AG08395 (cell line): Measurements from ENCODE around the gene GBX1.

Source experiments
- DNase-seq: peaks from one replicate; pipeline ENCODE4 v3.0.0; 2012; ENCODE audit warnings: mixed read lengths, low spot score

Gene GBX1

DNA sequence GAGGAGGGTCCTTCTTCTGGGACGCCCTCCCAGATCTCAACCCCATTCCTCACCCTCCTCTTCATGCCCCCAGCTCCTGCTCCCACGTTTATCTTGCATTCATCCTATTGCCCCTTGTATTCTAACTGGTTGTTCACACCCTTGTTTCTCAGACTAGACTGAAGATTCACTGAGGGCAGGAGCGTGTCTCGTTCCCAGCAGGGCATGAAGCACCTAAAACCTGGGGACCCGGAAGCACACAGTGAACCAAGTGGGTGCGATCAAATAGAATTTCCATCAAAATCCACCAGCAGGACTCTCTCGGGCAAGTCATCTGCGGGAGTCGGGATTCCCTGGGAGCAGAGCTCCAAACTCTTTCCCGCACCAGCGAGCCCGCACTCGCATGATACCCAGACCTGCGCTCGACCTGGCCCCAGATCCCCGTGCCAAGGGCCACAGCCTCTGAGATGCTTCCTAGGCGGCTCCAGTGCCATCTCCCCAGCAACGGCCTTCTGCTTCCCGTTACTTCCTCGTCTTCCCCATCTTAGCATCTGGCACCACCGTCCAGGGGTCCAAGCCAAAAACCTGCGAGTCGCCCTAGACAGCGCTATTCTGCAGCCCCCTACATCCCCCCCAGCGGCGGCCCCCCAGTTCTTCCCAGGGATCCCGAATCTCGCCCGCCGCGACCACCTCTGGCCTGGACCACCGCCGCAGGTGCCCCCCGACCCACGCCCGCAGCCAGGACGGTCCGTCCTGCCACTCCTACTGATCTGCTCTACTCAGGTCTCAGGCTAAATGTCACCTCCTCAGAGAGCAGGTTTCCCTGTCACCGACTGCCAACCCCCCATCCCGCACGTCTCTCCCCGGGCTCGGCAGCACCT, 6.1 kb upstream of the GBX1 start:
- no peak for DNase-seq

DNA sequence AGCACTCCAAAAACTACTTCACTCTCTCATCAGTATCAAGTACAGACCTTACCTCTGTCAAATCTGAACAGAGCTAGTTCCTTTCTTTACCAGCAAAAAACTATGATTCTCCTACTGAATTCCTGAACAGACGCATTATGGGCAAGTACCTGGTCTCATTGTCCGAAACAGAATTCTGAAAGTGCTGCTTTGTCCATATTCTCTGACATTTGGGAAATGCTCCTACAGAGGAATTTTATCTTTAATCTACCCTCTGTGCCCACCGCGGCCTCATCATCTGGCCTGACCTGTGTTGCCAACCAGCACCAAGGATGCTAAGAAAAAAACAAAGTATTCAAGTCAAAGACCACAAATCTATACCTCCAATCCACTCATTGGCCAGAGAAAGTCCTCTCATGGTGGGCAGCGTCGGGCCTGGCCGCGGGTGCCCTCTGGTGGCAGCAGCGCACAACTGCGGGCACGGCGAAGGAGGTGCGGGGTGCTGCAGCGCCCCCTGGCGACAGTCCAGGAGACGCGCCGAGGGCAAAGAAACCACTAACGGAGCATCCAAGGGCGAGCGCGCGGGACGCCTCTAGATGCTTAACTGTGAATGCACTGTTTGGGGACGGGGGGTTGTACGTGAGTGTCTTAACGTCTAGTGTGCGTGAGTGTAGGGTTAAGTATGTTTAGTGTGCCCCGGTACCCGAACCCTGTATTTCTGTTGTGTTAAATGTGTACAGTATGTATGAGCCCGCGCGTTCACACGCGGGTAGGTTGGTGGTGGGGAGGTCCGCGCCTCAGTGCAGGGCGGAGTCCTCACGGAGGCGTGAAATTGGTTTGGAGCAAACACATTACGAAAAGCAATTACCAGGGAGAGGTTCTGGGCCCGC, 5.0 kb upstream of the GBX1 start:
- DNase-seq = peak; percentile 91

DNA sequence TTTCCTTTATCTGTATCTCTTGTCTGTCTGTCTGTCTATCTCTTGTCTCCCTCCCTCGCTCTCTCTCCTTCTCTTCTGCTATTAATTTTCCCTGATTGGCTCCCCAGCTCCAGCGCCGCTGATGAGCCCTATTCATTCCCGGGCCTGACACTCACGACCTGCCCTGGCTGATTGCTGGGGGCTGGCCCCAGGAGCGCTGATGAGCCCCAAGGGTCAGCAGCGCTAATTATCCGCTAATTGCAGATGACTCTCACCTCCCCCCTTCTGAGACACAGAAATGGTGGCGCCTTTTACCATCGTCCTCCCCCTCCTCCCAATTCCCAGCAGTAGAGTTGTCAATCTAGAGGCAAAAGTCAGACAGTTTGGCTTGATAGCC, 1.3 kb upstream of the GBX1 start:
- DNase-seq = no peak

DNA sequence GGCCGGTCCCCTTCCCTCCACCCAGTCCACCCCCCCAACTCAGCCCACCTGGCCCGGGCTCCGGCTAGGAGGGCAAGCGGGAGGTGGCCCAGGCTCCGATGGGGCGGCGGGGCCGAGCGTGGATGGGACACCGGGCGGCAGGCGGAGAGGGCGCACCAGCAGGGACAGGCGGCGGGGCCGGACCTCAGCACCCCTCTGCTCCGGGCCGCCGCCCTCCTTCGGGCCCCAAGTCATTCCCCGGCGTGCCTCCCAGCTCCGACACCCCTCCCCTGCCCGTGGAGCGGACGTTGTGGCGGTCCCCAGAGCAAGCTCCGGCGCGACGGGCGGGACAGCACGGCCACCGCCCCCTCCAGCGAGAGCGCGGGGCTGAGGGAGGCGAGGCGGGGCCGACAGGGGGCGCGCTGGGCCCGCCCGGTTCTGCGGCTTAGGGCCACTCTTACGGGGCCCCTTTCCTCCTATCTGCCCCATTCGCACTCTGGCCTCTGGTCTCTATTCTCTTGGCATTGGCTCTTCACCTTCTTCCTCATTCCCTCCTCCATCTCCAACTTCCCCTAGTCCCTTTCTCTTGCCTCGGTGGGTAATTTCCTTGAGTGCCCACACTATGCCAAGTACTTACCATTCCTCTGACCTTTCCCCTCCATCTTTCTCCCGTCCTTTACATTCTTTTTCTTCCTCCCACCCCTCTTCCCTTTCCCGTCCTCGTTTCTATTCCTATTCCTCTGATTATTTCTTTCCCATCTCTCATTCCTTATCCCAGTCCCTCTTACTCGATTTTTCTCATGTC, 701 bp upstream of the GBX1 start:
- DNase-seq = peak; percentile 23

DNA sequence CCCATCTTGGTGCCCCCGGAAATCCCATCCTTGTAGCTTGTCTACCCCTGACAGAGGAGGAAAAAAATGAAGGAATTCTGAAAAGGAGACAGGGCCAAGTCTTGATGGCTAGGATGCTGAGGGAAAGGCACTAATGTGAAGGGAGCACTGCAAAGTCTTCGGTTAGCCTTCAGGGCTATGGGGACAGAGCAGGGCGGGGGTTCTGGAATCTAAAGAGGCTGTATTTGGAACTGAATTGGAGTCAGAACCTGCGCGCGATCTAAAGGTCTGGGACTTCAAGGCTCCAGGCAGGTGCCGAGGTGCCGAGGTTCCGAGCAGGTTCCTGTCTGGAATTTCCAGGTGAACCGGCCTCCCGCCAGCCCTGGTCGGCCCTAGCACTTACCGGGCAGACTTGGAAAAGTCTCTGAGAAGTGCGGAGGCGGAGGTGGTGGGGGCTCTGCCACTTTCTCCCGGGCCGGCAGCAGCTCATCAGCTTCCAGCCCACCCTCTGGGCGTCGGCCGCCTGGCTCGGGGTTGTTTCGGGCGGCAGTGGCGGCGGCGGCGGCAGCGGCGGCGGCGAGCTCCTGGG, 781 bp downstream of the GBX1 start:
- DNase-seq = no peak

DNA sequence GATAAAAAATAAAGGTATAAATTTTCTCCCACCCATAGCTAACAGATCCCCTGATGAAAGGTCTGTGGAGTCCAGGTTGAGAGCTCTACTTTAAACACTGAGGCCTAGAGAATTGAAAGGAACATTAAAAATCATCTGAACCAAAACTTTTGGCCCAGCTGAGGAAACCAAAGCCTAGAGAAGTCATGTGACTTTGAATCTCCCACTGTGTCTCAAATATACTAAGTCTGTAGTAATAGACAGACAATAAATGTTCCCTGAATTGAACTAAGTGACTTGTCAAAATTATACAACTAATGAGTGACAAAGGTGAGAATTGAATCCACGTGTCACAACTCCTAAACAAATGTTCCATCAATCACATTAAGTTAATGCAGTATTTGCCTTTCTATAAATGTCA, 5.7 kb downstream of the GBX1 start:
- DNase-seq = no peak

DNA sequence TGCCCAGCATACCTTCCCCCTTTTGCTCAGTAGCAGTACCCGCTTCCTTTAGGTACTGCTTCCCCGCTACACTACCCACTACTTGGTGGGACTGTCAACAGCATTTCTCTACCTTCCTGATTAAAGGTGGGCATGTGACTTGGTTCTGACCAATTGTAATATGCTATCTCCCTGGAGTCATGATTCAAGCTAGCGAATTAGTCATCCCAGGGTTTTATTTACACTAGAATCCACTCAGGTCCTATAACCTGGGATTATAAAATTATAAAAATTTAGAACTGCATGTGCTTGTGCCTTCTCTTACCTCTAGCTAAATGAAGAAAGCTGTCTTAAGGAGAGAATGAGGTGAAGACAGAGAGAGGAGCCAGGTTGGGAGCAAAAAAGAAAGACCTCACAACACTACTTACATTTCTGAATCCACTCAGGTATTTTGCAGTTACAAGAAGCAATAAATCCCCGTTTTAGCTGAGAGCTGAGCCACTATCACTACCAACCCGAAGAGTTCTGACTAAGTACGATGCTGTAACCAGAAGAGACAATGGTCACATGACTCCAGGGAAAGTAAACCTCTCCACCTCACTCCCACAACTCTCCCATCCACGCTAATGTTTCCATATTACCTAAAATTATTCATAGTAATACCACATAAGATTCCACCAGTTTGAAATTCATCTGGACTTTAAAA, 9.7 kb downstream of the GBX1 start:
- peak; percentile 14 for DNase-seq

DNA sequence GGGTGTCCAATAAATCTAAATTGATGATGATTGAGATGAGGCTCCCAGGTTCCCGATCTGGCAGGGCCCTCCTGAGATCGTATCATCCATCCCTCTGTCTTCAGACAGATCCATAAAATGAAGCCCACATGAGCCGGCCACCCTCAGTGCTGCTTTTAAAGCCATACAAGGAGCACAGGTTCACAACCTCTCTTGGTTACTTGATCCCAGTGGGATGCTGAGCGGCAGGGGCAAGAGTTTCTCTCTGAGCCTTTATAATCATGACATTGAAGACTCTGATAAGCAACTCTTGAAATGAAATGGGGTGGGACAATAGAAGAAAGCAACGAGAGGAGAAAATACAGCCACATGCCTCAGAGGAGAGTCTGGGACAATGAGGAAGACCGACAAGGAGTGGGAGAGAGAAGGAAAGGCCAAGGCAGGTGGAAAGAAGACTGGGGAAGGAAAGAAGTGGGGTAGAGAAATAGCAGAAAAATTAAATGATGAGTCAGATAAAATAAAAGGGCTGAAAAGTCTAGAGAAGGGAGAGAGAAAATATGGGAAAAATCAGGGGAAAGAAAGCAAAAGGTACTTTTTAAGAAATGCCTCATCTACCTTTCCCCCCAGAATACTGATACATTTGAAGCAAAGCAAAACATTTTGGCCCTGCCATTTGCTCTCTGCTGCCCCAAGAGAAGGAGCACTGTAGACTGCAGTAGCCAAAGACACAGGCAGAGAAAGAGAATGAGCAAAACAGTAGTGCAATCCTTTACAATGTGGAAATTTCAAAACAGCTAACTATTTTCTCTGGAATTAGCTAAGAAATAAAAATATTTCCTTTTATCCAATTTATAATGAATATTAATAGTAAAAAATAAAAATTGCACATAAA, 14.6 kb downstream of the GBX1 start:
- peak; percentile 16 for DNase-seq

DNA sequence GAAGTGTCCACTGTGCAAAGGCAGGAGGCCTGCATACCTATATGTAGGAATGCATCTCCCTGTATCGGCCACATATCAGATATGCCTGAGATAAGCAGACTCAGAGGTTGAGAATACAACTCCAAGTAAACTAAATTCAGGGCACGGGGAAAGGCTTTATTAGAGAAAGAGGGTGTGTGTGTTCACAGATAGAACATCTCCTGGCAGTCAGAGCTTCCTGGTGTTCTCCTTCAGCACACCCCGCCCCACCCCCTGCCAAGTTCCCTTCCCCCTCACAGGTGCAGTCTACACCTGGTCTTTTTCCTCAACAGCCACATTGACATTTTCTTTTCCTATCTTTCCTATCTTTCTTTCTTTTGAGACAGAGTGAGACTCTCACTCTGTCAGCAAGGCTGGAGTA, 17.1 kb downstream of the GBX1 start:
- DNase-seq = no peak

DNA sequence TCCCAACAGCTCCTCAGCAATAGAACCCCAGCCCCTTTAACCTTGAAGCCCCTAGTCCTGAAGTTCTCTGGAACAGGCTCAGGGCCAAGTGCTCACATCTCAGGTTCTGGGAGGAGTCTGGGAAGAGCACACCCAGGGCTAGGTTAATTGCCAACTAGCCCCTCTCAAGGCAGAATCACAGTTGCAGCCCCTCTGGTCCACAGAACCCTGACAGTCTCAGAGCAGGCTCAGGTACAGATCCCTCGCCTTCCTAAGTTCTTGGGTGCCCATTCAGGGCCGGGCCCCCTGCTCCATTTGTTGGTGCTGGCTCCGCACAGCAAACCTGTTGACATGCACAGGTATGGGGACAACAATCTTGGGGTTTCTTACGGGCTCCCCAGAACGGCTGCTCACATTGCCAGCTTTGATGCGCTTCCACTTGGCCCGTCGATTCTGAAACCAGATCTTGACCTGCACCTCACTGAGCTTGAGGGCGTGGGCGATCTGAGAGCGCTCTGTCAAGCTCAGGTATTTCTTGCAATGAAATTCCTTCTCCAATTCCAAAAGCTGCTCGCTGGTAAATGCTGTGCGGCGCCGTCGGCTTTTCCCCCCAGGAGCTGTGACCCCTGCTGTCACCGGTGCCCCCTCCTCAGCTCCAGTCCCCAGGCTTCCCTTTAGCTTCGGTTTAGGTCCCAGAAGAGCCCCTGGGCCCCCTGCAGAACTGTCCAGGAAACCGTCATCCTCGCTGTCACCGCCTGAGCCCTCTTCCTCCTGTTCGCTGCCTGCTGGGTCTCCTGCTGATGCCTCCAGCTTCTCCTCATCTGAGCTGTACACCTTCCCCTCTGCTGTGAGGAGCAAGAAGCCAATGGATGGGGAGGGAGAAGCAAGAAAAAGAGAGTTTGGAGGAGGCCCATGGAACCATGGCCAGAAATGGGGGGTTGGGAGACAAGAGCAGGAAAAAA, 18.9 kb downstream of the GBX1 start:
- no peak for DNase-seq

DNA sequence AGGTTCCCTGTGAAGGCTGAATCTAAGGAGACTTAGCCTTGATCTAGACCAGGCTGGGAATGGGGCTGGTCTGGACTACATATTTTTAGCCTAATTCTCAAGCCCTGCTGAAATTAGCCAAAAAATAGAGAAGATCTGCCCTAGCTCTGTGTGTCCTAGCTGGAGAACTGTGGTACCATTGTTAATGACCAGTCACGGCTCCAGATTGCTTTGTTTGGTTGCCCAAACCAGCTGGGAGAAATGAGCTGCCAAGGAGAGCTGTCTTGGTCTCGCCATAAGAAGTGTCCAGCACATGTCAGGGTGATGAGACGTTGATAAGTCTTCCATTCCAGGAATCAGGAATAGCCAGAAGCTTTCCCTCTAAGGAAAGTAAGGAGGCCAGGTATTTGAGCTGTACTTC, 20.7 kb downstream of the GBX1 start:
- no peak for DNase-seq

DNA sequence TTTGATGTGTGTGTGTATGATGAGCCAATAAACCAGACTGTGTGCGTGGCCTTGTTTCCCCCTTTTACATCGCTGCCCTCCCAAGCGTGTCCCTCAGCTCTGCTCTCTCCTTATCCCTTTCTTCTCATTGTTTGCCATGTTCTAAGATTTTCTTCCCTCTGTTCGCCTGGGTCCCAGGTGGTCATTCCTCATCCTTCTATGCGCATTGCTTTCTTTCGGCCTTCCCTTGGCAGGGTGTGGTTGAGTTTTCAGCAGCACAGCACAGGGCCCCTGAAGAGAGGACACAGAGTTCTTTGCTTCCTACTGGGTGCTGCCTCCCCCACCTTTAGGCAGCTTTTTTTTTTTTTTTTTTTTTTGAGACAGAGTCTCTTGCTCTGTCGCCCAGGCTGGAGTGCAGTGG, 23.1 kb downstream of the GBX1 start:
- DNase-seq = no peak

DNA sequence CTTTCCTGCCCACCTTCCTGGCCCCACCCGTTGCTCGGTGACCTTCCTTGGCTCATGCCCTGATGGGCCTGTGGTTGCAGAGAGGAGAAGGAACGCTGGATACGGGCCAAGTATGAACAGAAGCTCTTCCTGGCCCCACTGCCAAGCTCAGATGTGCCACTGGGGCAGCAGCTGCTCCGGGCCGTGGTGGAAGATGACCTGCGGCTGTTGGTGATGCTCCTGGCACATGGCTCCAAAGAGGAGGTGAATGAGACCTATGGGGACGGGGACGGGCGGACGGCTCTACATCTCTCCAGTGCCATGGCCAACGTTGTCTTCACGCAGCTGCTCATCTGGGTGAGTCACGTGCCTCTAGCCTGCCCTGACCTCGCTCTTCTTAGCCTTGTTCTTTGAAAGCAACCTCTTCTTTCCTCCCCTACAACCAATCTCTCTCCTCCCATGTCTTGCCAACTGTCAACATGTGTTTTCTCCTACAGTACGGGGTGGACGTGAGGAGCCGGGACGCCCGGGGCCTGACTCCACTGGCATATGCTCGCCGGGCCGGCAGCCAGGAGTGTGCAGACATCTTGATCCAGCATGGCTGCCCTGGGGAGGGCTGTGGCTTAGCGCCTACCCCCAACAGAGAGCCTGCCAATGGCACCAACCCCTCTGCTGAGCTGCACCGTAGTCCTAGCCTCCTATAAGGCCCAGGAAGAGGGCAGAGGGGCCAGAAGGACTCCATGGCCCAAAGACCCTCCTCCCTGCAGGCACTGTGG, 24.1 kb downstream of the GBX1 start:
- no peak for DNase-seq

DNA sequence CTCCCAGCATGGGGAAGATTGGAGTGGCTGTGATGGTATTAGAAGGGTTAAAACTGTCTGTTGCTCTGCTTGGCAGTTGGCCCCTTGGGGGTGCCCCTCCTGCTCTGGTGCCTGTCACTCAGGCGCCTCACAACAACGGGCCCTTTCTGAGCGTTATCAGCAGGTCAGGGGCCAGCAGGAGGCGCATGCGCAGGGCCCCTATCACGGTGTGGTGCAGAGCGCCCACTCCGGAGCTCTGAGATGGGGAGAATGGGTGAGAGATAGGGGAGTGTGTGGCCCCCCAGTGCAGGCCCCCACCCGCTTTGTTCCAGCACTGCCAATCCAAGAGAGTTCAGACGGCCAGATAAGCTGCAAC, 24.8 kb downstream of the GBX1 start:
- DNase-seq = no peak

DNA sequence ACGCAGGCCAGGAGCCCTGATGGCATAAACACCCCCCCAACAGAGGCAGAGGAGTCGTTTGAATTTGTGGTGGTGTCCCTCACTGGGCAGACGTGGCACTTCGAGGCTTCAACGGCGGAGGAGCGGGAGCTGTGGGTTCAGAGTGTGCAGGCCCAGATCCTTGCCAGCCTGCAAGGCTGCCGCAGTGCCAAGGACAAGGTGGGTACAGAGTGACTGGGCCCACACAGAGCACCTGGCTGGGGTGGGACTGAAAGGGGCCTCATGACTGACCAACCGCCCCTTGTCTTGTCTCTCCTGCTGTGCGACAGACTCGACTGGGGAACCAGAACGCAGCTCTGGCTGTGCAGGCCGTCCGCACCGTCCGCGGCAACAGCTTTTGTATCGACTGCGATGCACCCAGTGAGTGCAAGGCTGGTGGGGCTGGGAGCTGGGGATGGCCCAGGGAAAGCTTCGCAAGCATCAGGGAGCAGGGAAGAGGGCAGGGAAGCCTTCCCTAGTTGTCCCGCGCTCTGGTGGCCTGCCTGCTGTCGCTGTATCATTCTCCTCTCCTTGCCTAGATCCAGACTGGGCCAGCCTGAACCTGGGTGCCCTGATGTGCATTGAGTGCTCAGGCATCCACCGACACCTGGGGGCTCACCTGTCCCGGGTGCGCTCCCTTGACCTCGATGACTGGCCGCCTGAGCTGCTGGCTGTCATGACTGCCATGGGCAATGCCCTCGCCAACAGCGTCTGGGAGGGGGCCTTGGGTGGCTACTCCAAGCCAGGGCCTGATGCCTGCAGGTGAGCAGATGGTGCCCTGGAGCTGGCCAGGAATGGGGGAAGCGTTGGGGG, 25.4 kb downstream of the GBX1 start:
- DNase-seq = no peak

DNA sequence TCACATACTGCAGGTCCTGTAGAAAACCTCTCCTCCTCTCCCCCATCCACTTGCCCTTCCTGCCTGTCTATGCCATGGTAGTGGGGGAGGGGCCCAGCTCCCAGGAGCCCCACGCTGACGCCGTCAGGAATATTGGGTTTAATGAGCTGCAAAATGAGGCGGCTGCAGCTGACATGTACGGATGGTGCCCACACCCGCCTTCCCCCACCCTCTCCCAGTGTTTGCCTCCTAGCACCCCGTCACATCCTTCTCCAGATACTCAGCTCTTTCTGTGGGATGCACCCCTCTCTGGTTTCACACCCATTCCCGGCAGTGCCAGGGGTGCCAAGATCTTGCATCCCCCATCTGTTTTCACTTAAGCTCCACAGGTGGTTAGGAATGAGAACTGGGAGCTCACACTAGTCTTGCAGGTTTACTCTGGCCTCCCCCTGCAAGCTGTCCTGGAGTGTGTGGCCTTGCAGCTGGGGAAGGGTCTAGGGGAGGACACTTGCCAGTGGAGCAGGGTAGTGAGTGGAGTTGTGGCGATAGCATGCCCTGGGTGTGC, 26.1 kb downstream of the GBX1 start:
- no peak for DNase-seq

DNA sequence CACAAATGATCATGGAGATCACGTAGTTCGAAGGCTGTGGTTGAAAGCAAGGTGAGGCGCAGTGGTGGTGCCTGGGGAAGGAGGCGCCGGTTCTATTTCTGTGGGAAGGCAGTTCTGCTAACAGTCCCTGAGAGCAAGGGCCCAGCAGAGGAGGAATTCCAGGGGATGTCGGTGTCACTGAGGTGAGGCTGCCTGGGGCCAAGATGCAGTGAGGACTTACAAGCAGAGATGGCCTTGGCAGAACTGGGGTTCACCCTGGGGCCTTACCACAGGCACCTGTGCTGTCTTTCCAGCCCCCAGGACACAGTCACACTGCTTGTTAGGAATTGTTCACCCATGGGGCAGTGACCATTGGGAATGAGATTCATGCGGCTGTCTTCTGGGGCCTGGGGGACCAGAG, 26.7 kb downstream of the GBX1 start:
- no peak for DNase-seq

DNA sequence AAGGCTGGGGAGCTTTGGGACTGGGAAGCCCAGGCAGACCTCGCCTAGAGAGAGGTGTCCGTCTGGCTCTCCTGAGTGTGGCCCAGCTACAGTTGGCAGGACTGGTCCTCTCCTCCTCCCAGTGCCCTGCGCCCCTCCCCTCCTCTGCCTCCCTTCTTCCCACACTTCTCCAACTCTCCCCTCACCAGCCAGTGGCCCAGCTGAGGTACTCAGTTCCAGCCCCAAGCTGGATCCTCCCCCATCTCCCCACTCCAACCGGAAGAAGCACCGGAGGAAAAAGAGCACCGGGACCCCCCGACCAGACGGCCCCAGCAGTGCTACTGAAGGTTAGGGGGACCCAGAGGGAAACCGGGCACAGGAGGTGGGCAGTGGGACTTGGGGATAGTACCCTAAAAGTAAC, 27.7 kb downstream of the GBX1 start:
- no peak for DNase-seq
